Fibroblast of skin of left biceps (primary cell): ENCODE measurements around the gene CCDC180.
"Not testable (repeated sequence)": the region's sequence is repeated elsewhere in the genome, so short reads cannot be mapped to it uniquely, and the experiment has no call there.

Source experiments
- DNase-seq, 2 experiments: peaks; one replicate each; pipeline ENCODE4 v3.0.0-alpha.2; 2013; ENCODE audit warnings: low read depth in 2 of 2

CCDC180 gene

DNA sequence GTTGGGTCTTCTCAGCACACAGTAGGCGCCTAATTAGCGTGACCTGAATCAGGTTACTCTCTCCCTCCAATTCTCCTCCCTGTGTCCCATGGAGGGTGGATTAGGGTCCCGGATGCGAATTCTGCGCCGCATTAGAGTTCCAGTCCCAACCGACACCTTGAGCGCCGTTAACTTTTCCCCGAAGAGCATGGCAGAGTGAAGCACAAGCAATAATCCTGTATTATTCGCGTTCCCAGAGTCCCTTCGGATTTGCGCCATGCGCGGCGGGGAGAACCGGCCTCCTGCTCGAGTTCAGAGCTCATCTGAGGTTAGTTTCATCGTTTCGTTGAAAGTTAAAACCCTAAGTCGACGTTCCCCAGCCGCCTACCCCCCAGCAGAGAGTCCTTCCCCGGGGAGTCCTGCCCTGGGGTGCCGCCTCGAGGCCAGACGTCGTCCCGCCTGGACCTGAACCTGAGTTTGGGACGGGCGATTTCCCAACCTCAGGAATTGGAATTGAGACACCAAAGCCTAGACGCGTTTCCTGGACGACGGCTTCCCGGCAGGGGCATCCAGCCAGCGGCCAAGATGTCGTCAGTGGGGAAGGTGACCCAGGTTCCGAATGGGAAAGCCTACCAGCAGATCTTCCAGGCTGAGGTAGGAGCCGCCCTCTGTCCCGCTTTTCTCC, at the start of gene CCDC180:
CCDC180 (plus strand) TSS at position 160 of the 664 bp plus-strand sequence; CDS start at position 565, 405 bp downstream.
- DNase-seq = no peak

DNA sequence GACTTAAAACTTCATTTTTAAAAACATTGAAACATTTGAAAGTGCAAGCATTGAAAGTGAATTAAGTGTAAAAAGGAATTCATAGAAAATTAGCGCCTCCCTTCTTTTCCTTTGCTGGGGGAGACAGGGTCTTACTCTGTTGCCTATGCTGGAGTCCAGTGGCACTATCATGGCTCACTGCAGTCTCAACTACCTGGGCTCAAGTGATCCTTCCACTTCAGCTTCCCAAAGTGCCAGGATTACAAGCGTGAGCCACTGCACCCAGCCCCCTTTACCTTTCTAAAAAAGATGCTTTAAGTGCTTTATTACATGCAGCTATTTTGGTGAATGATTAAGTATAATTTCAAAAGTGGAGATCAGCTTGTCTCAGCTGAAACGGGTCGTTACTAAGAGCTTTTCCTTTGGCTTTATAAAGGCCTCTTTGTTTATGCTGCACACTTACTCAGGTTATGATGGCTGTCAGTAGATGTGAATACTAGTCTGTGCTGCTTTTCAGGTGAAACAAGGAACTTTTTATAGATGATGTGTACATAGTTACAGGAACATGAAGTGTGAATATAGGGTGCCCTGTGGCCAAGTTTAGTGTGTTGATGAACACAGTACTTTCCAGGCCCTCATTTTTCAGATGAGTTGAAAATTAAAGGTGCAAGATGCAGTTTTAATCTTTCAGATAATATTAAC, 47.5 kb upstream of the CCDC180 start:
- not testable (repeated sequence) for DNase-seq

DNA sequence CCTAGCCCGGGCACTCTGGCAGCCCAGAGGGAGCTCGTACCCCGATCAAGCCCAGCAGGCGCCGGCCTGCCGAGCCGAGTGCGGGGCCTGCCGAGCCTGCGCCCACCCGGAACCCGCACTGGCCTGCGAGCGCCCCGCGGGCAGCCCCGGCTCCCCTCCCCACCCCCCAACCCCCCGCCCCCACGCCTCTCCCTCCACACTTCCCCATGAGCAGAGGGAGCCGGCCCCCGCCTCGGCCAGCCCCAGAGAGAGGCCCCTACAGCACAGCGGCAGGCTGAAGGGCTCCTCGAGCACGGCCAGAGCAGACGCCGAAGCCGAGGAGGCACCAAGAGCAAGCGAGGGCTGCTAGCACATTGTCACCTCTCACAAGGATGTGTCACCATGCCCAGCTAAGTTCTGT, 36.2 kb upstream of the CCDC180 start:
- no peak for DNase-seq

DNA sequence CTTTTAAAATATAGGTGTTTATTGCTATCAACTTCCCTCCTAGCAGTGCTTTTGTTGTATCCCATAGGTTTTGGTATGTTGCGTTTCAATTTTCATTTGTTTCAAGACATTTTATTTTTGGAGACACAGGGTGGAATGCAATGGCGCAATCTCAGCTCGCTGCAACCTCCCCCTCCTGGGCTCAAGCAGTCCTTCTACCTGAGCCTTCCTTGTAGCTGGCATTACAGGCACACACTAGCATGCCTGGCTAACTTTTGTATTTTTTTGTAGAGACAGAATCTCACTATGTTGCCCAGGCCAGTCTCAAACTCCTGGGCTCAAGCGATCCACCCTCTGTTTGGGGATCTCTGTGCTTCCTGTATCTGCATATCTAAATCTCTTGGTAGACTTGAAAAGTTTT, 35.4 kb upstream of the CCDC180 start:
- DNase-seq = no peak

DNA sequence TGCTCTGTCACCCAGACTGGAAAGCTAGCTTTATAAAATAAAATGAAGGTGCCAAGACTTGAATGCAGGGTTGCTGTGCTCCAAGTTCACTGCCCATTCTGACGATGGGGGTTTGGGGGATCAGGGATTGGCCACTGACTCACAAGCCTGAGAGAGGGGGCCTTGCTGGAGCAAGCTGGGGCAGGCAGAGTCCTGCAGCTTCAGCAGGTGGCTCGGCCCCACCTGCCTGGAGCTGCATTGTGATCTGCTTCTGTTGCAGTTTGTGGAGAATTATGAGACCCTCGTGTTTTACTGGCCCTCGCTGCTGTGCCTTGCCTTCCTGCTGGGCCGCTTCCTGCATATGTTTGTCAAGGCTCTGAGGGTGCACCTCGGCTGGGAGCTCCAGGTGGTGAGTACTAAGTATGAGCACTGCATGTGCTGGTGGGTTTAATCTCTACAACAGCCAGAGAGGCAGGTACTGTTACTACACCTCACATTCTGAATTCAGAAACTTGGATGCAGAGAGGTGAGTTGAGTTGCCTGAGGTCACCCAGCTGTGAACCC, 31.1 kb upstream of the CCDC180 start:
- DNase-seq = no peak

DNA sequence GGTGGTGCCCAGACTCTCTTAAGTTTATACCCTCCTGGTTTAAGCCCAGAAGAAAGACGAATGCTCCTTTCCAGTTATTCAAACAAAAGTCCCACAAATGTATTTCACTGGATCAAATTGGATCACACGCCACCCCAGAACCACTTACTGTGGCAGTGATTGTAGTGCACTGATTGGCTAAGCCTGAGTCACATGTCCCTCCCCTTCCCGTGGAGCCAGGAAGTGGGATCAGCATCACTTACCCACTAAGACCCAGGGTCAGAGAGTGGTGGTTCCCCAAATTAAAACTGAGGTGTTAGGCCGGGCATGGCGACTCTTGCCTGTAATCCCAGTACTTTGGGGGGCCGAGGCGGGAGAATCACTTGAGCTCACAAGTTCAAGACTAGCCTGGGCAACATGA, 29.5 kb upstream of the CCDC180 start:
- no peak for DNase-seq

DNA sequence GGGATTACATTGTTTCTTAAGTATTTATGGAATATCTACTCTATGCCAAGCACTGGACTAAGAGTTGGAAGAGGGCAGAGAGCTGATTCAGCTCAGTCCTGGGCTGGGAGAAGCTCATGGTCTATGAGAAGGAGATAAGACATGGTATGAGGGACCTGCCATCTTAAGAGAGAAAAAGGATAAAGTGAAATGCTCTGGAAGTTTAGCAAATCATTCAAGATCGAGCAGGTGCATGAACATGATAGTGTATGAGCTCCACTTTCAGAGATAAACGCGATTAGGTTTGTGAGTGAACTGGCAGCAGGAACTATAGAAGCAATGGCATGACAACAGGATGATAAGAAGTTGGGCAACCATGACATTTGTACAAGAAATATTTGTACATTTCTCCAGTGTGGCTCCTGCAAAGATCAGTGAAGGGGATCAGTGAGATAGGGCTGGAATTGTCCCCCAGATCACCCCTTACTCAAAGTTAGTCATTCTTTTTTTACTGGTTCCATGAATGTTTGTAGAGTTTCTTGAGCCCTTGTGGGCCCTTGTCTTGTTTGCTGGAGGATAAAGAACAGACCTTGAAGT, 26.6 kb upstream of the CCDC180 start:
- no peak for DNase-seq

DNA sequence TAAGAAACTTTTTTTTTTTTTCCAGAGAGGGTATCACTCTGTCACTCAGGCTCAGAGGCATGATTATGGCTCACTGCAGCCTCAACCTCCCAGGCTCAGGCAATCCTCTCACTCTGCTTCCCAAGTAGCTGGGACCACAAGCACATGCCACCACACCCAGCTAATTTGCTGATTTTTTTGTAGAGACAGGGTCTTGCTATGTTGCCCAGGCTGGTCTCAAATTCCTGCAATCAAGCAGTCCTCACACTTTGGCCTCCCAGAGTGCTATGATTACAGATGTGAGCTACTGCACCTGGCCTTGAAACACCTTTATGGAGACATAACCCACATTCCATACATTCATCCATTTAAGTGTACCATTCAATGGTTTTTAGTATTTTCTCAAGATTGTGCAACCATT, 23.7 kb upstream of the CCDC180 start:
- DNase-seq = no peak

DNA sequence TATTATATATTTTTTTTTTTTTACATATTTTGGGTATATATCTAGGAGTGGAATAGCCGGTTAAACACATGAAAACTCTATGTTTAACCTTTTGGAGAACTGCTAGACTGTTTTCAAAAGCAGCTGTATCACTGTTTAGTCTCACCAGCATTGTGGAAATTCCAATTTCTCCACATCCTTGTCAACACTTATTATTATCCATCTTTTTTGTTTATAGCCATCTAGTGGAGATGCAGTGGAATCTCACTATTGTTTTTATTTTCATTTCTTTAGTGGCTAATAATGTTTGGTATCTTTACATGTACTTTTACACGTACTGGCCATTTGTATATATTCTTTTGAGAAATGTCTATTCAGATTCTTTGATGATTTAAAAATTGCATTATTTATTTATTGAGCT, 22.7 kb upstream of the CCDC180 start:
- no peak for DNase-seq

DNA sequence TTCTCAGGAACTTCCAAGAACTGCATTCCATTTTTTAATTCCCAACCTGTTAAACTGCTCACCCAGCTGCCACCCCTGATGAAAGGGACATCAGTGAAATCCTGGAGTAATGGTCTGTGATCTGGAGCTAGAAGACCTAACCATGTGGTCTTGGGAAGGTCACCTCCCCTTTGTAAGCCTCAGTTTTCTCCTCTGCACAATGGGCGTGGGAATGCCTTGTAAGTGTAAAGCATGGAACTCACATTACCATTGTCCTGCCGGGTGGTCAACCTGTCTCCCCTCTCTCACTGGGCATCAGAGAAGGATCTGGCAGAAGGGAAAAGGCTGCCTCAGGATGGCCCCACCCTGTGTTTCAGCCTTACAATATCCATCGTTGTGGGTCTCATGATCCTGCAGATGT, 15.3 kb upstream of the CCDC180 start:
- DNase-seq = no peak

DNA sequence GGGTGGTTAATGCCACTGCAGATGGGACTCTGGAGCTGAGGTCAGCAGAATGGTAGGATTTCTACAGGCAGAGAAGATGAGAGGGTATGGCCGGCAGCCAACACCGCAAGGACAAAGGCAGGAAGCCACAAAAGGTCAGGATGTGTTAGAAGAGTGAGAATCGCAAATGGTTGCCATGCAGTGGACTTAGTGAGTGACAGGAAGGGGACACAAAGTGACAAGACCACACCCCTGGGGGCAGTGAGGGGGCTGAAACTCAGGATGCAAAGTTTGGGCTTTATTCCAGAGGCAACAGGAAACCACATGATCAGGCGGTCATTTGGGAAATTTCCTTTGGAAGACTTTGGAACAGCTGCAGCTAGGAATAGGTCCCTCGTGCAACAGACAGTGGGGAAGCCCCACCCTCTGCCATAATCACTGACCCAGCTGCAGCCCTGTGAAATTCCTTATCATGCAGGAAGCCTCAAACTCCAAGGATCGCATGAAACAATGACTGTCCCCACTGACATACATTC, 14.2 kb upstream of the CCDC180 start:
- DNase-seq = no peak

DNA sequence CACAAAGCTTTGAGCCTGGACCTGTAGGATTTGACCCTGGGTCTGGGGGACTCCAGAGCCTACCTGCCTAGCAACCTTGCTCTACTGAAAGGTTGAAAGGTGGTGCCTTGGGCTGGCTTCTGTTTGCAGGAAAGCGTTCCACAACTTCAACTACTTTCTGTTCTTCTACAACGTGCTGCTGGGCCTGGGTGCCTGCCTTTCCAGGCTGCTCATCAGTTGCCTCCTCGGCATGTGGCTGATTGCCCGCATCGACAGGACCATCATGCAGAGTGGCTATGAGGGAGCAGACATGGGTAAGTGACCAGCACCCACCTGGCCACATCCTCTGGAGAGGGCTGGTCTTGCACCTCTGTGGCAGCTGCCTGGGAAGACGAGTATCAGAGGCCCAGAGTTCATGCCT, 13.6 kb upstream of the CCDC180 start:
- DNase-seq = no peak

DNA sequence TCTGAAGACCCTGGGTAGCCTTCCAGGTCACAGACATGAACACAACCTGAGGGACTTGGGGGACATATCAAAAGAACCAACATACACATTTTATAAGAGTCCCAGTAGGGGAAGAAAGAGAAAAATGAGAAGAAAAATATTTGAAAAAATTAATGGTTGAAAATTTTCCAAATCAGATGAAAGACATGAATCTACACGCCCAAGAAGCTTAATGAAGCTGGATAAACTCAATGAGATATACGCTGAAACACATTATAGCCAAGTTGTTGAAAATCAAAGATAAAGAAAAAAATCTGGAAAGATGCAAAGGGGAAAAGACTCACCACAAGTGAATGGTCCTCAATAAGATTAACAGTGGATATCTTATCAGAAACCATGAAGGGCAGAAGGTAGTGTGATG, 9.6 kb upstream of the CCDC180 start:
- no peak for DNase-seq

DNA sequence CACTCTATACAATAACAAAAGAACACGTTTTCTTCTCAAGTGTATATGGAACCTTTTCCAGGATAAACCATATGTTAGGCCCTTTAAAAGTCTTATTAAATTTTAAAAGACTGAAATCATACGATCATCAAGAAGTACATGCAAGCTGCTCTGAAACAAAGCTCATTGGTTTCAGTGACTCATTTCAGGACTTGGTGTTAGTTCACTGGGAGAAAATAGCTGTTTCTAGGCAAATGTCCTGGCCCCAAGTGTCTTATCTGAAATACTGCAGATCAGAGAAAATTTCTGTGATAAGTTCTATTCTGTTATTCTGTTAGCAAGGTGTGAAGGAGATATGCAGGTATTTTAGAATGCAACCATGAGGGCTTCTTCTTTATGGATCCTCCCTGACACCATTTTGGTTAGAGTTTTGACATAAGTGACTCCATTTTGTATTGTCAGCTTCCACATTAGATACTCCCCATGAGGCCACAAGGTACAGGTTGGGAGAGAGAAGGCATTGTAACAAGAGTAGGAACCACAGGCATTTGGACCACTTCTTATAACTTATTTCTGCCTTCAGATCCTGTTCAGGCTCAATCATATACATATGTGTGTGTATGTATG, 7.5 kb upstream of the CCDC180 start:
- no peak for DNase-seq

DNA sequence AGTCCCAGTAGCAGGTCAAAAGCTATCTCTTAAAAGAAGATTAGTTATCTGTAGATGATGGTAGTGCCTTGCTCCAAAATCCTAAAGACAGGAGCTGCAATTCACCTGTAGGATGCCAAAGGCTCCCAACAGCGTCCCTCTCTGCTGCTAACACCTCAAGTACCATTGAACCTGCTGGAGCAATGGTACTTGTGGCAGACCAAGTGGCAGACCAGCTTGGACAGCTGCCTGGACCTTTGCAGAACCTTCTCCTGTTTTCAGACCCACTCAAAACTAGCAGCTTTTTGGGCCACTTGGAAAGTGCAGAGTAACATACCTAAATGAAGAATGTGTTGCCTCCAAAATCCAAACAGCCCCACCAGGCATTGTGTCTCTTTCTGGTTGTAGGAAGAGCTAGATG, 6.9 kb upstream of the CCDC180 start:
- DNase-seq = no peak

DNA sequence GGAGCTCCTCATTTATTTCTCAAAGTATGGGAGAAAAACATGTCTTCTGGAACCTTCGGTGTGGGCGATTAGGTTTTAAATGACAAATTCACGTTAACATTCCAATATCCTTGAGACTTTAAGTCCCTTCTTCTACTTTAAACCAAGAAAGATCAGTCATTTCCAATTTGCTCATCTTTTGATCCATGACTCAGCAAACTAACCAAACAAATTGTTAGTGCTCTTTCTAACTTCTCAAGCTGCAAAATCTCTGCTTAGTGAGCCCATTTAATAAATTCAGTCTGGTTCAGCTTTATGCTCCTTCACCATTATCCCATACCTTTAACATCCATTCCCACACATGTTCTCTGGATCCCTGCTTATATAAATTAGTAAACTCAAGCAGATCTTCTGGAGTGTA, 5.5 kb upstream of the CCDC180 start:
- DNase-seq = no peak

DNA sequence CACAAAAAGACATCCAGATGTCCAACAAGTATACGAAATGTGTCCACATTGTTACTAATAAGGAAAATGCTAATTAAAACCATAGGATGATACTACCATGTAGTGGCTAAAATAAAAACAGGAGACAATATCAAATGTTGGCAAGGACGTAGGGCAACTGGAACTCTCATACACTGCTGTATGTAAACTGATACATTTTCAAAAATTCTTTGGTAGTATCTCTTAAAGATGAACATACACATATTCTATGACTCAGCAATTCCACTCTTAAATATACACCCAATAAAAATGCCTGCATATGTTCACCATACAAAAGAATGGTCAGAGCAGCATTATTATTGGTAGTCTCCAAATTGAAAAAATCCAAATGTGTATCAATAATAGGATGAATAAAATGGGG, 2.9 kb upstream of the CCDC180 start:
- DNase-seq = no peak

DNA sequence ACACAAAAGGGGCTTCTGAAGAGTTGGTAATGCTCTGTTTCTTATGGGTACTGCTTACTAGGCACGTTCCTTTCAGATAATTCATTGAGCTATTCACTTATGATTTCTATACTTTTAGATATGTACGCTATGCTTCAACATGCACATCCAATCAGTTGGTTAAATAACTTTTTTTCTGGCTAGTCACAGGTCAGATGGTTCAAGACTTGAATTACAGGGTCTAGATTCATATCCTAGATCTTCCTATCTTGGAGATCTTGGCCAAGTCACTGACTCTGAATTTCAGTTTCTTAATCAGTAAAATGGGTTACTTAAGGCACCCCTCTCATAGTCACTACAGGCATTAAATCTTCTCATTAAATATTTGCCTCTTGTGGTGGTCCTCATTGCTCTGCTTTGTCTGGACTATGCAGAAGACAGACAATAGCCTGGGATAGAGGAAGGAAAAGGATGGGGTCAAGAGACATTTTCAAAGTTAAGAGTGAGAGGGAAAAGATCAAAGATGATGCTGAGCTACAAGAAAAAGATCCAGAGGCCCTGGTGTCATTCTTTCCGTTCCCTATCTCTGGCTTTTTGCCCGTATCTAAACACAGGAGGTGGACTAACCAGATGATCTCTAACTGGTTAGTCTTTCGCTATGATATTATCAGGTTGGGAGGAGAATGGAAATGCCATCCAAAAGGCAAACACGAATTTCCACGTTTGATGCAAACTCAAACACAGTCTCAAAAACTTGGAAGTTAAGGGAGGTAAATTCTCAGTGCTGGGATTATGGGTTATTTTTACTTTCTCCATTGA, 1.8 kb upstream of the CCDC180 start:
- DNase-seq = no peak

DNA sequence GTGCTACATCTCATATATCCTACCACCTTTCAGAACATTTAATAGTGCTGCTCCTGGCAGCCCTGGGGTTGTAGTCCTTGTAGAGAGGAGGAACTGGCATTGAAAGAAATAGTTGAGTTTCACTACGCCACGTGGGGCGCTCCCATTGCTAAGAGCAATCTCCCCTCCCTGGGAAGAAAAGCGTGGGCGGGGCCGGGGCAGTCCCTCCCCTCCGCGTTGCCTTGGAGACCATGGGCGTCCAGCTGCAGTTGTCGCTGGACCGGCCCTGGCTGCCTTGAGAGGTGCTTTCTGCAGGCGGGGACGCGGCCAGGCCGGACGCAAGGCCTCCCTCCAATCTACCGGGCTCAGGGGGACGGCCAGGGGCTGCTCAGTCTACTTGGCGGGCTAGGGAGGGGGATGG, 368 bp upstream of the CCDC180 start:
- peak in 1 of 2 experiments; percentile 8 for DNase-seq

DNA sequence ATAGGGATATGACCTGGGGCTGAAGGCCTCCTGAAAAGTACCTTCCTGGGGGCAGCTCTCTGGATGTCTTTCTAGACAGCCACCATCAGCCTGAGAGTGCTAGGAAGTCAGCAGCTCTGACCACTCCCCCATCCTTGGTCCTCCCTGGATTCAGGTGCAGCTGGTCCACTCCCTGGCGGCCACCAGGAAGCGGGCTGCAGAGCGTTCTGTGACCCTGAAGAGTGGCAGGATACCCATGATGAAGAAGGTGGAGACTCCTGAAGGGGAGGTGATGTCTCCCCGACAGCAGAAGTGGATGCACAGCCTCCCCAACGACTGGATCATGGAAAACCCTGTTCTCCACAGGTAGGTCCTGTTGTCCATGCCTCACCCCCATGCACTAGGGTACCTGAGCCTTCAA, 1.8 kb downstream of the CCDC180 start:
- DNase-seq = no peak

DNA sequence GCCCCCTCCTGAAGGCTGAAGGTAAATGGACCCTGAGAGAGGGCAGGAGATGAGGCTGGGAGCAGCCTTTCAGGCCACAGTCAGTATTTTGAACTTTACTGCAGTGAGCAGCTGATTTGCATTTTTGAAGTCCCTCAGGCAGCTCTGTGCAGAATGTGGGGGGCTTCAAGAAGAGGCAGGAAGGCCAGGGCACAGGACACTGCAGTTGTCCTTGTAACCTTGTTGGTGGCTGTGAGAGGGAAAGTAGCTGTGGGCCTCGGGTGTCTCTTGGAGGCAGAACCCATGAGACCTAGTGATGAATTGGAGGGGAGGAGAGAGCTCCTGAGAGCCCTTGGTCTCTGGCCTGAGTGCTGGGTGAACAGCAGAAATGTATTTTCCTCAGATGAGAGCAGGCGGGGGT, 2.6 kb downstream of the CCDC180 start:
- no peak for DNase-seq

DNA sequence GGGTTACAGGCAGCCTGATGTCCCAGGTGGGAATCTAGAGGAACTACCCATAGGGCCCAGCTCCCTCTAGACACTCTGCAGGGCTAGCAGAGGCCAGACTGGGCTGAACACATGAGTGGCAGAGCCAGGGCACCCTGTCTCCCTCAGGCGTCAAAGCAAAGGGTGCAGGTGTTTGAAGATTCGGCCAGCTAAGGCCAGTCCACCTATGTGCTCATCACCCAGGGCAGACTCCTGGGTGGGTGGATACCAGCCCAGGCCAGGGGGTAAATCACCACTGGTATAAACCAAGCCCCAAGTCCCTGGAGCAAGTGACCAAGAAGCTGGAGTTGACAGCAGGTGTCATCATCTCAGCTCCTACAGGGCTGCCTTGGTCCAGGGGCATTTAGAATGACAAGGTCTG, 3.4 kb downstream of the CCDC180 start:
- no peak for DNase-seq
